ENCODE measurements around the gene OSBPL6. TPM values are rescaled to one million over a fixed set of nuclear protein-coding genes. Genes with fewer than 3 reads are reported as not detected.
A peak's percentile ranks its signal among the peaks of the same experiment; 100 is the strongest.

OSBPL6 gene
- total and polyA plus RNA-seq, 9 of the 15 experiments (the other 6 are each of a cell fraction or from before 2014, with no cell fraction given): 3.4 to 12.7 (median 9.3) TPM

- TF ChIP-seq RFX5 (IDR thresholded peaks at IDR 0.05; ENCODE audit: low read depth, low read length) (no peak), GTF2F1 (IDR thresholded peaks at IDR 0.05; ENCODE audit: low read depth, low read length) (peak; percentile 79; the same call in 1 of the 2 replicates), ZBTB2 (IDR thresholded peaks at IDR 0.05) (0 out of 2 replicates have a peak, but pooled peaks have one; percentile 48), CXXC5 (CRISPR knock-in tag; IDR thresholded peaks at IDR 0.05) (peak; percentile 94), ID3 (CRISPR knock-in tag; IDR thresholded peaks at IDR 0.05) (no peak), ID3 (tag; IDR thresholded peaks at IDR 0.05) (peak; percentile 74), PYGO2 (tag; IDR thresholded peaks at IDR 0.05) (no peak), FIP1L1 (IDR thresholded peaks at IDR 0.05; ENCODE audit: low read depth, low read length, poor library complexity, severe bottlenecking) (peak; percentile 94), SUPT5H (IDR thresholded peaks at IDR 0.05) (peak; percentile 99), SRSF7 (optimal IDR thresholded peaks at IDR 0.05; ENCODE audit: low read depth, low read length) (no peak), CSDE1 (IDR thresholded peaks at IDR 0.05) (no peak; a peak in 1 of 4 replicates), MTA1 (IDR thresholded peaks at IDR 0.05; ENCODE audit: borderline replicate concordance) (0 out of 2 replicates have a peak, but pooled peaks have one; percentile 27), MAZ (CRISPR knock-in tag; conservative IDR thresholded peaks at IDR 0.05 in 1 of 2, IDR thresholded peaks at IDR 0.05 in 1 of 2) (peak; percentile 96 to 99), VEZF1 (CRISPR knock-in tag; IDR thresholded peaks at IDR 0.05) (peak; percentile 96), XRCC5 (IDR thresholded peaks at IDR 0.05; ENCODE audit: low read depth, low read length) (peak; percentile 62; the same call in 1 of the 2 replicates), CREB1 (IDR thresholded peaks at IDR 0.05) (0 out of 2 replicates have a peak, but pooled peaks have one; percentile 49), CREB1 (CRISPR knock-in tag; IDR thresholded peaks at IDR 0.05) (peak; percentile 74), GTF2E2 (tag; IDR thresholded peaks at IDR 0.05) (peak; percentile 89), CHD2 (IDR thresholded peaks at IDR 0.05; ENCODE audit: low read depth, low read length) (peak; percentile 66; the same call in 1 of the 2 replicates), ZBTB26 (CRISPR knock-in tag; IDR thresholded peaks at IDR 0.05) (no peak; the same call in 1 of the 2 replicates), TFE3 (CRISPR knock-in tag; IDR thresholded peaks at IDR 0.05) (no peak), ZNF23 (CRISPR knock-in tag; IDR thresholded peaks at IDR 0.05) (no peak), L3MBTL2 (IDR thresholded peaks at IDR 0.05) (peak; percentile 65)
These were observed 256.6 kb downstream of the OSBPL6 start, which contains the start of the genes PJVK and PRKRA (continued) for GRCh38 chr2:178450774-178451525.
